ENCODE data around the gene PPP1R37.

PPP1R37 gene

DNA sequence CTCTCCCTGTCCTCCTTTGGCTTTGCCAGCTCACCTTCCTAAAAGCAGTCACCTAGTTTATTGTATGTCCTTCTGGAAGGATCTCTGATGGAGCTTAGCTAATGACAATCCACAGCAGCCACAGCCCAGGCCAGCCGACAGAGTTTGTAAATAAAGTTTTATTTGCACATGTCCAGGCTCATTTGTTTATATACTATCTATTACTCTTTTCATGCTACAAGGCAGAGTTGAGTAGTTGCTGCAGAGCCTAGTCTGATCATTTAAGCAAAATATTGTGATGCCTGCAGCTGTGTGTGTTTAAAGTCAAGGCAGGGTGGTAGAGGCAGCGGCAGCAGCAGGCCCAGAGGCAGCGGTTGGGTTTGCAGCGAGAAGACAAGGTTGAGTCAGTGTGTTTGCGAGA, 35.2 kb downstream of the PPP1R37 start:
- DNase-seq = no peak
- H3K36me3 ChIP-seq = peaks cover 0 to 4% (median 0%) of the 10 kb centered on the region in 3 donors
- H3K4me3 ChIP-seq = no peak overlapping the region
- intact Hi-C loops (cut with DNase I; ENCODE audit: low total_unique reads) = no loop called here
- H3K9me3 ChIP-seq = no peaks in the 10 kb centered on the region
- H3K27ac ChIP-seq = no peak overlapping the region
- peaks cover 0 to 19% (median 0%) of the 10 kb centered on the region in 4 donors for H3K4me1 ChIP-seq
- no peak for TF ChIP-seq CTCF (IDR thresholded peaks at IDR 0.05)
- H3K27me3 ChIP-seq = no peaks in the 10 kb centered on the region

- intact Hi-C loops (cut with DNase I; ENCODE audit: low total_unique reads) = no loop called here
- no peak for TF ChIP-seq CTCF (IDR thresholded peaks at IDR 0.05)
- H3K27ac ChIP-seq = no peak overlapping the region
- peaks cover 0 to 4% (median 0%) of the 10 kb centered on the region in 3 donors for H3K36me3 ChIP-seq
- no peaks in the 10 kb centered on the region for H3K27me3 ChIP-seq
- peaks cover 0 to 12% (median 0%) of the 10 kb centered on the region in 4 donors for H3K4me1 ChIP-seq
- DNase-seq = no peak
- no peak overlapping the region for H3K4me3 ChIP-seq
- H3K9me3 ChIP-seq = no peaks in the 10 kb centered on the region
These were observed 35.8 kb downstream of the PPP1R37 start for GRCh38 chr19:45128806-45129205.

- Histone ChIP-seq H3K4me3 (no peak overlapping the region), H3K9me3 (no peaks in the 10 kb centered on the region), H3K27me3 (no peaks in the 10 kb centered on the region), H3K27ac (no peak overlapping the region), H3K4me1 (peaks cover 0 to 8% (median 0%) of the 10 kb centered on the region in 4 donors), H3K36me3 (peaks cover 0 to 8% (median 0%) of the 10 kb centered on the region in 3 donors)
- no peak for TF ChIP-seq CTCF (IDR thresholded peaks at IDR 0.05)
- DNase-seq = no peak
- intact Hi-C loops (cut with DNase I; ENCODE audit: low total_unique reads) = no loop called here
These were observed 37.3 kb downstream of the PPP1R37 start for GRCh38 chr19:45130236-45130635.

DNA sequence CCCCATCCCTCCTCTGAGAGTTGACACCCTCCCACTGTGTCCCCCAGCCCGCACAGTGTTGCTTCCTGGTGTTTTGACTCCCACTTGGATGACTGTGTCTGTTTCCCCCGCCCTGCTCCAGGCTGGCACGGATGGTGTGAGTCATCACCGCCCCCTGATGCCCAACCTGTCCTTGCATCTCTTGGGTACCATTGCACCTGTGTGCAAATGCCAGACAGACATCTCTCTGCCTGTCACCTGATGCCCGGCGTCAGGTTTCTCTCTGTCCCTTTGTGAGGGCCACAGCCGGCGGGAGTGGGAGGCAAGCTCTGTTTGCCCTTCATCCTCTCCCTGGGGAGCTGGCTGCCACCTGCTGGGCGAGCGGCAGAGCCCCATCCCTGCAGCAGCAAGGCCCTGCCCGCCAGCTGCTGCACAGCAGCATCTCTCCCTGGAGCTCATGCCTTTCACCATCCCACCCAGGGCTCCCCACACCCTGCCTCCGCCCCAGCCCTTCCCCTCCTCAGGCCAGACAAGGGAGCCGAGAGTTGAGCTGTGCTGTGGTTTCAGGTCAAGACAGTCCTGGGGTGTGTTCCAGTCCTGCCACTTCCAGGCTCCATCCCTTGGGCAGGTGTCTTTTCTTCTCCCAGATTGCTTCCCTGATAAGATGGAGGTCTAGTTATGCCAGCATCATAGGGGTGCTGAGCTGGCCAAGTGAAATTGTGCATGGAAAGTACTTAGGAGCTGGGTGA, 38.1 kb downstream of the PPP1R37 start:
- DNase-seq = no peak
- no peaks in the 10 kb centered on the region for H3K27me3 ChIP-seq
- intact Hi-C loops (cut with DNase I; ENCODE audit: low total_unique reads) = no loop called here
- peaks cover 0 to 8% (median 0%) of the 10 kb centered on the region in 3 donors for H3K36me3 ChIP-seq
- no peak overlapping the region for H3K27ac ChIP-seq
- H3K9me3 ChIP-seq = no peaks in the 10 kb centered on the region
- no peak for TF ChIP-seq CTCF (IDR thresholded peaks at IDR 0.05)
- peaks cover 0 to 3% (median 0%) of the 10 kb centered on the region in 4 donors for H3K4me1 ChIP-seq
- H3K4me3 ChIP-seq = no peak overlapping the region

DNA sequence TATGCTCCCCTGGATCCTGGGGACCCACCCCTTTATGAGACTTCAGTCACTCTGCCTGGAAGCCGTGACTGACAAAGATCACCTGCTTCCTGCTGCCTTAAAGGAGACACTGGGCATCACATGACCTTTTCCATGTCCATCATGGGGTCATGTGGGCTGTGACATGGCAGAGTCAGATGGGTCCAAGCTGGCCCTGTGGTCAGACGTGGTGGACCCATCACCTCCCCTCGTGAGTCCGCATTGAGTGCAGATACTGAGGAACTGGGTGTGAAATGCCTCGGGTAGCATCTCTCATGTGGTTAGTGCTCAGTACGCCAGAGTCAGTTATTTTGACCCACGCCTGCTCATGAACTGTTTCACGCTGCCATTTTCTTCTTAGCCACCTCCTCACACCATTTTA, 40.7 kb downstream of the PPP1R37 start:
- intact Hi-C loops (cut with DNase I; ENCODE audit: low total_unique reads) = no loop called here
- DNase-seq = no peak
- TF ChIP-seq CTCF (IDR thresholded peaks at IDR 0.05) = no peak
- no peak overlapping the region for H3K4me3 ChIP-seq
- peaks cover 0 to 8% (median 0%) of the 10 kb centered on the region in 3 donors for H3K36me3 ChIP-seq
- H3K27me3 ChIP-seq = no peaks in the 10 kb centered on the region
- H3K27ac ChIP-seq = no peak overlapping the region
- no peaks in the 10 kb centered on the region for H3K4me1 ChIP-seq
- H3K9me3 ChIP-seq = no peaks in the 10 kb centered on the region

Measured in tibial artery (tissue), 4 donors.